Measurements from ENCODE around the gene DPM3. TPM values are rescaled to one million over a fixed set of nuclear protein-coding genes. Genes with fewer than 3 reads are reported as not detected.
A peak's percentile ranks its signal among the peaks of the same experiment; 100 is the strongest.
"Not testable (repeated sequence)": the region's sequence is repeated elsewhere in the genome, so short reads cannot be mapped to it uniquely, and the experiment has no call there.

DPM3 gene
- total RNA-seq, 2 donors from 2014 or later = 26.4 to 40.8 TPM

DNA sequence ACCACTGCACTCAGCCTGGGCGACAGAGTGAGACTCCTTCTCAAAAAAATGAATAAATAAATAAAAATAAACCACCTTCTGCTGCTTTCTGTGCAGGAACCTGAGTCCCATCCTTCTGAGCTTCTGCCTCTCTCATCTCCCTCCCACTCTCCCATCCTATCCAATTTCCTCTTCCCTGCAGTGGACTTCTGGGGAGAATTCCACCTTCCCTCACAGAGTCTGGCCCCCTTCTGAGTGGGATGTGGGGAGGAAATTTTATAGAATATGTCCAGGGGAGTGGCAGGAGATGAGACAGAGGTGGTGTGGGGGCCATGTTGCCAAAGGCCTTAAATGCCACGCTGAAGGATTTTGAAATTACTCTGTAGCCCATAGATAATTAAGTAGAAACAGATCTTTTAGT lies 18.0 kb downstream of the DPM3 start:
- no peaks in the 10 kb centered on the region for H3K9me3 Mint-ChIP-seq
- no peak for ATAC-seq
- DNase-seq (ENCODE audit: low spot score in 2 of 2) = no peak
- H3K36me3 Mint-ChIP-seq = no peaks in the 10 kb centered on the region
- no peak overlapping the region for H3K27ac Mint-ChIP-seq

DNA sequence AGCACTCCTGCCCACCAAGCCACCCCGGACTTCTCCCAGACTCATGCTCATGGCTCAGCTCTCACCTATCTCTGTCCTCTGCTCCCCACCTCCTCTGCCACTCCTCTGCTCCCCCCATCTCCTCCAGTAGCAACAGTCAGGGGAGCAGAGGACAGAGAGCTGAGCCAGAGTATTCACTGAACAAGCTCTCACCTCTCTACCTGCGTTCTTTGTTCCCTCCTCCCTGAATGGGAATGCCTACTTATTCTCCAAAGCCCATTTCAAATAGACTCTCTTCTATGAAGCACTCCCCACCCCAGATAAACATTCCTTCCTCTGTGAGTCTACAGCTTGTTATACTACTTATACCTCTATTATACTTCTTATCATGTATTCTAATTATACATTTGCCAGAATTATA lies 19.1 kb downstream of the DPM3 start:
- no peak for ATAC-seq
- Mint-ChIP-seq H3K36me3 (no peaks in the 10 kb centered on the region), H3K27ac (no peak overlapping the region), H3K9me3 (no peaks in the 10 kb centered on the region)
- no peak for DNase-seq (ENCODE audit: low spot score in 2 of 2)

DNA sequence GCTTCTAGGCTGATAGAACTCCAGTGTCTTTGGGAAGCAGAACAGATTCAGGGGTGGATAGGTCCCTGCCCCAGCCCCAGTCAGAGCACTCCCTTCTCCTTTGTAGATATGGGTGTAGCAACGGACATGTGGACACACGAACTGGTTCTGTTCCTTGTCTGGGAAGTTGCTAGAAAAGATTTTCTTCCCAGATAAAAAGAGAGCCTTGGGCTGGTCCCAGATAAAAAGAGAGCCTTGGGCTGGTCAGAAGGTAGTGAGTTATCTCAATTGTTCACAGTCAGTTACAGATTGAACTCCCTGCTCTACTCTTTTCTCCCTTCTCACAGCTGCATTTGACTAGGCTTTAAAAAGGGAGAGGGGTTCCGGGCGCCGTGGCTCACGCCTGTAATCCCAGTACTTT lies 20.1 kb downstream of the DPM3 start:
- Mint-ChIP-seq H3K9me3 (no peaks in the 10 kb centered on the region), H3K27ac (no peak overlapping the region), H3K36me3 (no peaks in the 10 kb centered on the region)
- DNase-seq (ENCODE audit: low spot score in 2 of 2) (no peak), ATAC-seq (no peak)

DNA sequence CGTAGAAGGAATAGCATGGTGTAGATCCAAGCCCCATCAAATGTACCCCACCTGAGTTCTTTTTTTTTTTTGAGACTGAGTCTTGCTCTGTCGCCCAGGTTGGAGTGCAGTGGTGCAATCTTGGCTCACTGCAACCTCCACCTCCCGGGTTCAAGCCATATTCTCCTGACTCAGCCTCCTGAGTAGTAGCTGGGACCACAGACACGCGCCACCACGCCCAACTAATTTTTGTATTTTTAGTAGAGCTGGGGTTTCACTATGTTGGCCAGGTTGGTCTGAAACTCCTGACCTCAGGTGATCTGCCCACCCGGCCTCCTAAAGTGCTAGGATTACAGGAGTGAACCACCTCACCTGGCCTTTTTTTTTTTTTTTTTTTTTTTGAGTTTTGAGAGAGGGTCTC lies 22.2 kb downstream of the DPM3 start:
- not testable (repeated sequence) for H3K27ac Mint-ChIP-seq; ATAC-seq; H3K36me3 Mint-ChIP-seq; H3K9me3 Mint-ChIP-seq; DNase-seq (ENCODE audit: low spot score in 2 of 2)

DNA sequence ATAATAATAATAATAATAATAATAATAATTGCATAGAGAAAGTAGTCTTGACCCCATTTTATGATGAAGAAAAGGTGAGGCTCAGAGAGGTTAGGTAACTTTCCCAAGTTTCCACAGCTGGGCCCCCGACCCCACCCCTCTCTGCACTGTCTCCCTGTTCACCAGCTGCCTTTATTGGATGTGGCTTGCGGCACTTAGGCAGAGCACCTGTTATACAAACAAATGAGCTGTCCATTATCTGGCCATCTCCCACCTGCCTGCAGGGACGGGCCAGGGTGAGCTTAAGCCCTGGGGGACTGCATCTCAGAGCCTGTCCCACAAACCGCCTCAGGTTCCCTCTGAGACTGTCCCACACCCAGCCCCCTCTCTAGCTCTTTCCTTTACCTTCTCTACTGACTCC lies 22.7 kb downstream of the DPM3 start:
- H3K27ac Mint-ChIP-seq = no peak overlapping the region
- H3K9me3 Mint-ChIP-seq = no peaks in the 10 kb centered on the region
- ATAC-seq (no peak), DNase-seq (ENCODE audit: low spot score in 2 of 2) (no peak)
- no peaks in the 10 kb centered on the region for H3K36me3 Mint-ChIP-seq

DNA sequence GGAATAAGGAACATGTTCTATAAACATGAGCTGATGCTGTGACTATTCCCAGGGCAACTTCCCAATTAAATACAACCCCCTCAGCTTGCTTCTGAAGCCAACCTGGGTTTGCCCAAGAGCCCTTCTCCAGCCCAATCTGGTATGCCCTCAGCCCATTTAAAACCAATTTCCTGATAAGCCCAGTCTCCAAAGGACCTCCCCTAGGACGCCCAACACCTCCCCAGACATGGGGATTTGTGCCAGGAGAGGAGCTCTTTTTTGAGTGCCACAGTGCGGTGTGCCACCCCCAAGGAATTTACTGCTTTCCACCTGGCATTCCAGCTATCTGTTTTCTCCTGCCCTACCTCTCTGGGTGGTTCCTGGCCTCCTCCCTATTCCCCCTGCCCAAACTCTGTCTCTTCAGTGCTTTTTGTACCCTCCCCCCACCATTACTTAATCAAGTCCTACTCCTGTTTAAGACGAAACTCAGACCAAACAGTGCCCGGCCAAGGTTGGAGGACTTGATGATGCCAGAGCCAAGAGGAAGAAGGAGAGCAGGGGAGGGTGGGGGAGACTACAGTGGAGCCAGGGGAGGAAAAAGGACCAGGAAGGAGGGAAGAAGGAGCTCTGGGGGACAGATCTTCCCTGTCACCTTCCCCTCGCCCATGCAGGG lies 24.1 kb downstream of the DPM3 start:
- DNase-seq (ENCODE audit: low spot score in 2 of 2) (no peak), ATAC-seq (no peak)
- H3K9me3 Mint-ChIP-seq = no peaks in the 10 kb centered on the region
- H3K27ac Mint-ChIP-seq = no peak overlapping the region
- no peaks in the 10 kb centered on the region for H3K36me3 Mint-ChIP-seq

DNA sequence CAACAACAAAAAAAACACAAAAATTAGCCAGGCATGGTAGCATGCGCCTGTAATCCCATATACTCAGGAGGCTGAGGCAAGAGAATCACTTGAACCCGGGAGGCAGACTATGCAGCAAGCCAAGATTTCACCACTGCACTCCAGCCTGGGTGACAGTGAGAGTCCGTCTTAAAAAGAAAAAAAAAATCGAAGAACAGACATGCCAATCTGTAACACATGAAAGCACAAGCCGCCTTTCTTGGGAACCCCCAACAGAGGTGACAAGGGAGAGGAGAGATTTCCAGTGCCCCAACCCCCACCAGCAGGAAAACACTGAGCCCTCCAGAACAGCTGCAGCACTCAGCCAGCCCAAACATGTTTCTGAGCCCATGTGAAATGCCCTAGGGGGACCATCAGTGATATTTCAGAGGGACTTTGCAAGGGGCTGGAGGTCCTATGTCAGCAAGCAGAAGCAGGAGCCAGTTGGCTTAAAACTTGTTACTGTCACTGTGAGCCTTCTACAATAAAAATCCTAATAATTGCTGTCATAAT lies 26.8 kb downstream of the DPM3 start:
- DNase-seq (ENCODE audit: low spot score in 2 of 2) (no peak), ATAC-seq (no peak)
- H3K36me3 Mint-ChIP-seq = no peaks in the 10 kb centered on the region
- no peaks in the 10 kb centered on the region for H3K9me3 Mint-ChIP-seq
- H3K27ac Mint-ChIP-seq = no peak overlapping the region

DNA sequence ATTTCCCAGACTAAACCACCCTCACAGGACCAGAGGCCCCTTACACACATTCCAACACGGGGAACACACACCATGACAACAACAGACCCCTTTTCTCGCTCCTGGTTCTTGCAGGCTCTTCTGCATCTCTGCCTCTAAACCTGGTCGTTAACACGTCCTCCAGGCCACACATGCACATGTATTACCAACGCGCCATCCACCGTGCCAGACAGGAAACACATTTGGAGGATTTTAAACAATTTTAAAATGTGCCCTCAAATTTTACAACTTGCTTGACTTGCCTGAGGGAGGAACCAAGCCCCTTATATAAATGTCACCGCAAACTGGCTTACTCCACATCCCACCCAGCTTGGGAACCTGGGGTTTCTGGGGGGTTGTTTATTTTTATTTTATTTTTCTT lies 29.5 kb downstream of the DPM3 start:
- no peak for DNase-seq (ENCODE audit: low spot score in 2 of 2)
- H3K27ac Mint-ChIP-seq = no peak overlapping the region

DNA sequence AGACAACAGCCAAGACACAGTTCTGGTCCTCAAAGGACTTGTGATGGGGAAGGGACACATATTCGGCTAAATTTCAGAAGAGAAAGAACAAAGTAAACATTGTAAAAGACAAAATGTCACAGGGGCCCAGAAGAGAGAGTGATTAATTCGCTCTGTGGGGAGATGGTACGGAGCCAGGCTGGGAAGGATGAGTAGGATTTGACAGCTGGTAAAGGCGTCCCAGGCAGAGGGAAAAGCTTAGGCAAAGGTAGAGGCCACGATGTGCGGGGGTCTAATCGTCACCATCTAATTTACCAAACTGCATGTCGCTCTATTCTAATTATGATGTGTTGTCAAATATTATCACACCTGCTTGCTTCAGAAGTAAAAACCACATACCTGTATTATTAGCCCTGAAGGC lies 29.9 kb downstream of the DPM3 start:
- no peak for DNase-seq (ENCODE audit: low spot score in 2 of 2)
- no peak for ATAC-seq
- Mint-ChIP-seq H3K27ac (no peak overlapping the region), H3K36me3 (no peaks in the 10 kb centered on the region), H3K9me3 (no peaks in the 10 kb centered on the region)

More for the DNA sequence above, 29.5 kb downstream of the DPM3 start:
- Mint-ChIP-seq H3K36me3 (no peaks in the 10 kb centered on the region), H3K9me3 (no peaks in the 10 kb centered on the region)
- ATAC-seq = no peak

DNA sequence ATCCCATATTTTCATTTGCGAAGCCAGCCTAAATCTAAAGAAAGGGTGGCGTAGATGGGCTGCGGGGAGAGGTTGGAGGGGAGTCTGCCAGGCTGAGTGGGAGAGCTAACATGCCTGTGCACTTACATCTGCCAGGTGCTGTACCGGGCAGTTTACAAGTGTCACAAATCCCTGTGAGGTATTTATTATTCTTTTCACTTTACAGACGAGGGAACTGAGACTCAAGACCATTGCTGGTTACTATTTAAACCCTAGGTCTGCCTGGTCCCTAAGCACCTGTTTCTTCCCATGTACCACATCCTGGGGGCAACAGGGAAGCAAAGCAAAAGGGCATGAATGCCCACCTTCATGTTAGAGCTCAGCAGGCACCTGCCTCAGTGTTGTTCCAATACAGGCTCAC lies 32.0 kb downstream of the DPM3 start:
- Mint-ChIP-seq H3K36me3 (no peaks in the 10 kb centered on the region), H3K9me3 (no peaks in the 10 kb centered on the region), H3K27ac (no peak overlapping the region)
- DNase-seq (ENCODE audit: low spot score in 2 of 2) (no peak), ATAC-seq (no peak)

DNA sequence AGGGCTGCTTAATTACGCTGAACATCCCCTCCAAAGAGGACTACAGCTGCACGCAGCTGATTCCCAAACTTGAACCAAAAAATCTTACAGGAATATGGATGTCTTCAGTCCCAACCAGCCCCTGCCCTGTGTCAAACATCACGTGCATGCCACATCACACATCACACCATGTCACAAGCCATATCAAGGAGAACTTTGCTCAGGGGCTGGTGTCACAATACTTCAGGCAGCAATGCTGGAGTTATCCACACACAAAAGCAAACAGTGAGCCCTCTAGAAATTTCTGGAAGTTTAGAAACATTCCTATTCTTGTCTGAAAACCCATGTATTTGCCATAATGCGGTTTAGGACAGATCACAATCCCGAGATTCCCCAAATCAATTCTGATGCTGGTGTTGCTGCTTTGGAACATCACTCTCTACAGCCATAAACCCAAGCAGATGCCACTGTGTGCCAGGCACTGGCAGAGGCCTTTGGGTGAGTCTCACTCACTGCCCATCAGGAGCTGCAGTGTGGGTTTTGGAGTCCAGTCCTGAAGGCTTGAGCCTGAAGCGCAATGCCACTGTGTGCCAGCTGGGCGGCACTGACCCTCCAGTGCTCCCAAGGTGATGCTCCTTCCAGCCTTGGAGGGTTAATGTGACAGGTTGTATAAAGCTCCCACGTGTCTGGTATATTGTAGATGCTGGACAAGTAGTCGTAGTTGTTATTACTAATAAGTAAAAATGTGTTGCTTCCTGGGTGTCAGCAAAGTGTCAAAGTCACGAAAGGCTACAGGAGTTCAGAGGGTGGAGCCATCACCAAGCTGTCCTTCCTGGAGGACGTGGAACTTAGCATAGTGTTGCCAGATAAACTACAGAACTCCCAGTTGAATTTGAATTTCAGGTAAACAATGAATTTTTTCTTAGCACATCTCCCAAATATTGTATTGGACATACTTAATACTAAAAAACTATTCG lies 32.7 kb downstream of the DPM3 start:
- DNase-seq (ENCODE audit: low spot score in 2 of 2) (no peak), ATAC-seq (no peak)
- no peaks in the 10 kb centered on the region for H3K36me3 Mint-ChIP-seq

DNA sequence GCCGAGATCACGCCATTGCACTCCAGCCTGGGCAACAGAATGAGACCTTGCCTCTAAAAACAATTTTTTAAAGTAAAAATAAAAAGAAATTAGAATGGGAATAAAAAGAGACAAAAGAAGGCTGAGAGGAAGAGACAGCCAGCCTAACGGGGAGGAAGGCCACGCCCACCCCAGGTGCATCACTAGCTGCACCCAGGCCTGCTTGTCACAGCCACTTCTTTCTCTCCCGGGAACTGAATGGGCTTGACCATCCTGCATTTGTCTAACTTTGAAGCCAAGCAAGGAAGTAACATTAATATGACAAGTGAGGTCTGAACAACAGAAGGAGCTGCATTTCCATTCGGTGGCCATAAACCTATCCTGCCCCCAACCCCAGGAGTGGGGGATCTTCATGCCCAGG lies 33.5 kb downstream of the DPM3 start:
- Mint-ChIP-seq H3K27ac (no peak overlapping the region), H3K9me3 (no peaks in the 10 kb centered on the region), H3K36me3 (no peaks in the 10 kb centered on the region)
- DNase-seq (ENCODE audit: low spot score in 2 of 2) (no peak), ATAC-seq (no peak)

More for the DNA sequence above, 32.7 kb downstream of the DPM3 start:
- Mint-ChIP-seq H3K9me3 (no peaks in the 10 kb centered on the region), H3K27ac (no peak overlapping the region)

DNA sequence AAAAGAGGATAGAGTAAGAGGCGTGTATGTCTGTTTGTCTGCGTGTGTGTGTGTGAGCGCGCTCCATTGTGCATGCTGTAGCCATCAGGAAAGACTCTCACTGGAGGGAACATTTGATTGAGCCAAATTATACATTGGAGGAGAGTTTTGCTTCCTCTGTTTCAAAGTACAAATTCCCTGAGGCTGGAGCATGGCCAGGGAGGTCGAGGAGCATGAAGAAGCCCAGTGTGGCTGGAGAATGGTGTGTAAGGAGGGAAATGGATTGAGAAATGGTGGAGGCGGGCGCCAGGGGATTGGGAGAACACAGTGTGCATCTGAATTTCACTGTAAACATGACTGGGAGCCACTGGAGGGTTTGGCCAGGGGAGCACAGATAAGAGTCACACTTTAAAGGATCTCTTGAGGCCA lies 34.7 kb downstream of the DPM3 start:
- H3K27ac Mint-ChIP-seq = no peak overlapping the region
- no peak for ATAC-seq
- H3K9me3 Mint-ChIP-seq = no peaks in the 10 kb centered on the region
- DNase-seq (ENCODE audit: low spot score in 2 of 2) = no peak
- no peaks in the 10 kb centered on the region for H3K36me3 Mint-ChIP-seq

DNA sequence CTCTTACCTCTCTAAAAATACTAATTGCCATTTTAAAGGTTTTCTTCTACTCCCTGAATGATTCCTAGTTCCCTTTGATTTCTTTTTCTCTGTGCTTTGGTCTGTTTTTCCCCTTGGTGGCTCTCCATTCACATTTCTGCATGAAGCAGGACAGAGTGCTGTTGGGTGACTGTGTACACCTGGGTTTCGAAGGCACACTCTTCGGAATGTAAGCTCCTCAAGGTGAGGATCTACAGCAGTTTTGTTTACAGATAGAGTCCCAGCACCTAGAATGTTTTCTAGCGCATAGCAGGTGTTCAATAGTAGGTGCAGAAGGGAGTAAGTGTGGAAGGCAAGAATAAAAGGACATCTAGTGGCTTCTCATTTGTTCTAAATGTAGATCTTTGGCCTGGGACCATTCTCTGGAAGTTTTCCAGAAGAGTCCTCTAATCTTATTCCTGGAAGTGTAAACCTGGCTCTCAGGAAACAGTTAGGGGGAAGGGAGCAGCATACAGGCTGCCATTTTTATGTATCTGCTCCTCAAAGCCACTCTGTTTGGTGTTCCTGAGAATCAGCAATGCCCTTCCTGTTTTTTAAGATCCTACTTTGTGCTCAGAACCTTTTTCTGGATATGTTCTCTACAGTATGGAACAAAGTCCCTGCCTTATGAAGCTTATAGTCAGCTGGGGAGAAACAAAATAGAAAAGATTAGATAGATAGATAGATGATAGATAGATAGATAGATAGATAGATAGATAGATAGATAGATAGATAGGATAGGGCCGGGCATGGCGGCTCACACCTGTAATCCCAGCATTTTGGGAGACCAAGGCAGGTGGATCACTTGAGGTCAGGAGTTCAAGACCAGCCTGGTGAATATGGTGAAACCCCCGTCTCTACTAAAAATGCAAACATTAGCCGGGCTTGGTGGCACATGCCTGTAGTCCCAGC lies 35.5 kb downstream of the DPM3 start:
- H3K27ac Mint-ChIP-seq = peak overlapping the region in 1 of 2 donors; percentile 18
- ATAC-seq (no peak), DNase-seq (ENCODE audit: low spot score in 2 of 2) (no peak)
- H3K36me3 Mint-ChIP-seq = no peaks in the 10 kb centered on the region
- H3K9me3 Mint-ChIP-seq = no peaks in the 10 kb centered on the region

DNA sequence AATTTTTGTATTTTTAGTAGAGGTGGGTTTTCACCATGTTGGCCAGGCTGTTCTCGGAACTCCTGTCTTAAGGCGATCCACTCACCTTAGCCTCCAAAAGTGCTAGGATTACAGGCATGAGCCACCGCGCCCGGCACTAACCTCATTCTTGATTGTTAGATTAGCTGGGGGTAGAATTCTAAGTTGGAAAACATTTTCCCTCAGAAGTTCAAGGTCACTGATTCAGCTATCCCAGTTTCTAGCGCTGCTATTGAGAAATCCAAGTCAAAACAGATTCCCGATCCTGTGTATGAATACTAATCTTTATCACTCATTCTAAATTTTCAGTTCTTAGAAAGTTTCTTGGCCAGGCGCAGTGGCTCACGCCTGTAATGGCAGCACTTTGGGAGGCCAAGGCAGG lies 37.0 kb downstream of the DPM3 start:
- Mint-ChIP-seq H3K27ac (no peak overlapping the region), H3K36me3 (no peaks in the 10 kb centered on the region)
- ATAC-seq = no peak

DNA sequence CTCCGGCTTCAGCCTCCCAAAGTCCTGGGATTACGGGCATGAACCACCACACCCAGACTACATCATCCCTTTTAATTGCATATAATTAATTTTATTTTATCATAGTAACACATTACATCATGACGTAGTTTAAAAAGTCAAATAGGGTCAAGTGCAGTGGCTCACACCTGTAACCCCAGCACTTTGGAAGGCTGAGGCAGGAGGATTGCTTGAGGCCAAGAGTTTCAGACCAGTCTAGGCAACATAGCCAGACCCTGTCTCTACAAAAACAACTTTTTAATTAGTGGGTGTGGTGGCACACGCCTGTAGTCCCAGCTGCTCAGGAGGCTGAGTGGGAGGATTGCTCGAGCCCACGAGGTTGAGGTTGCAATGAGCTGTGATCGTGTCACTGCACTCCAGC lies 41.0 kb downstream of the DPM3 start:
- DNase-seq (ENCODE audit: low spot score in 2 of 2) (no peak), ATAC-seq (no peak)
- no peak overlapping the region for H3K27ac Mint-ChIP-seq
- H3K36me3 Mint-ChIP-seq = no peaks in the 10 kb centered on the region
- no peaks in the 10 kb centered on the region for H3K9me3 Mint-ChIP-seq

More for the DNA sequence above, 37.0 kb downstream of the DPM3 start:
- DNase-seq (ENCODE audit: low spot score in 2 of 2) = no peak
- no peaks in the 10 kb centered on the region for H3K9me3 Mint-ChIP-seq

DNA sequence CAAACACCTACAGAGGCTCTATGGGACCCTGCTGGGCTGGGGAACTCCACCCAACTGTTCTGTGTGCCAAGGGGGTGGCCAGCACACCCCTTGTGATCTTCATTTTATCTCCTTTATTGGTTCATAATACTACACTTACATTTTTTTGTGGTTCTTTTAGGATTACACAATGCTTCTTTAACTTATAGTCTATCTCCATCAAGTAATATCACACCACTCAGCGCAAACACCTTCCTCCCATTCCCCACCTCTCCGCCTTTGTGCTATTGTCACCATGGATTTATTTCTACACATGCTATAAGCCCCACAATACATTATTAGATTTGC lies 45.7 kb downstream of the DPM3 start:
- Mint-ChIP-seq H3K36me3 (no peaks in the 10 kb centered on the region), H3K27ac (no peak overlapping the region), H3K9me3 (no peaks in the 10 kb centered on the region)
- no peak for DNase-seq (ENCODE audit: low spot score in 2 of 2)
- ATAC-seq = no peak

Data from activated naive CD4-positive, alpha-beta T cell treated with anti-CD3 and anti-CD28 coated beads, Interleukin-2, amount 50 U/mL, for 72 hours (primary cell).